ENCODE measurements around the gene SND1. TPM values are rescaled to one million over a fixed set of nuclear protein-coding genes. Genes with fewer than 3 reads are reported as not detected.

SND1 gene
- total RNA-seq, 4 donors from 2014 or later, result 84.2 to 98.8 (median 93.4) TPM

- no peak overlapping the region for H3K4me3 ChIP-seq
- TF ChIP-seq POLR2A (IDR thresholded peaks at IDR 0.05) (no peak), CTCF (IDR thresholded peaks at IDR 0.05) (no peak)
- peaks cover 0 to 98% (median 0%) of the 10 kb centered on the region in 3 donors for H3K36me3 ChIP-seq
- no peak for DNase-seq
- no peak overlapping the region for H3K27ac ChIP-seq
- WGBS, 2 donors, result 83 to 89% methylated on average over 2 of the region's 2 CpGs
- no peaks in the 10 kb centered on the region for H3K4me1 ChIP-seq
- intact Hi-C loops (cut with DNase I), result no loop called here
- no peaks in the 10 kb centered on the region for H3K9me3 ChIP-seq
- H3K27me3 ChIP-seq, result no peaks in the 10 kb centered on the region
These were observed 80.3 kb downstream of the SND1 start for GRCh38 chr7:127732306-127732705.

- intact Hi-C loops (cut with DNase I), result no loop called here
- 88 to 90% methylated on average over 3 of the region's 3 CpGs for WGBS, 2 donors
These were observed 82.0 kb downstream of the SND1 start for GRCh38 chr7:127733986-127734385.

GRCh38 chr7:127736511-127736910 lies 84.5 kb downstream of the SND1 start:
- Histone ChIP-seq H3K27me3 (no peaks in the 10 kb centered on the region), H3K9me3 (no peaks in the 10 kb centered on the region), H3K27ac (no peak overlapping the region), H3K36me3 (peaks cover 0 to 80% (median 0%) of the 10 kb centered on the region in 3 donors), H3K4me1 (no peaks in the 10 kb centered on the region), H3K4me3 (no peak overlapping the region)
- 91 to 94% methylated on average over 5 of the region's 5 CpGs for WGBS, 2 donors
- DNase-seq, result no peak
- intact Hi-C loops (cut with DNase I), result no loop called here
- no peak for TF ChIP-seq CTCF (IDR thresholded peaks at IDR 0.05)
- TF ChIP-seq POLR2A (IDR thresholded peaks at IDR 0.05), result no peak

More at GRCh38 chr7:127733986-127734385, 82.0 kb downstream of the SND1 start:
- no peak for TF ChIP-seq POLR2A (IDR thresholded peaks at IDR 0.05)
- TF ChIP-seq CTCF (IDR thresholded peaks at IDR 0.05), result no peak
- no peaks in the 10 kb centered on the region for H3K9me3 ChIP-seq
- no peak for DNase-seq
- H3K36me3 ChIP-seq, result peaks cover 0 to 97% (median 0%) of the 10 kb centered on the region in 3 donors
- H3K27ac ChIP-seq, result no peak overlapping the region
- no peak overlapping the region for H3K4me3 ChIP-seq
- H3K27me3 ChIP-seq, result no peaks in the 10 kb centered on the region
- no peaks in the 10 kb centered on the region for H3K4me1 ChIP-seq

GRCh38 chr7:127738859-127739258 lies 86.9 kb downstream of the SND1 start:
- Histone ChIP-seq H3K27me3 (no peaks in the 10 kb centered on the region), H3K36me3 (peaks cover 0 to 65% (median 0%) of the 10 kb centered on the region in 3 donors), H3K4me1 (no peaks in the 10 kb centered on the region), H3K4me3 (no peak overlapping the region), H3K27ac (no peak overlapping the region), H3K9me3 (no peaks in the 10 kb centered on the region)
- 78 to 95% methylated on average over 2 of the region's 2 CpGs for WGBS, 2 donors
- no peak for TF ChIP-seq CTCF (IDR thresholded peaks at IDR 0.05)
- TF ChIP-seq POLR2A (IDR thresholded peaks at IDR 0.05), result no peak
- intact Hi-C loops (cut with DNase I), result no loop called here
- DNase-seq, result no peak

GRCh38 chr7:127741764-127742375 lies 89.9 kb downstream of the SND1 start:
- WGBS, 2 donors, result 67 to 73% methylated on average over 3 of the region's 3 CpGs
- Histone ChIP-seq H3K9me3 (no peaks in the 10 kb centered on the region), H3K4me3 (no peak overlapping the region), H3K36me3 (peaks cover 0 to 44% (median 0%) of the 10 kb centered on the region in 3 donors), H3K27me3 (no peaks in the 10 kb centered on the region), H3K27ac (no peak overlapping the region), H3K4me1 (no peaks in the 10 kb centered on the region)
- intact Hi-C loops (cut with DNase I), result no loop called here
- DNase-seq, result no peak
- TF ChIP-seq POLR2A (IDR thresholded peaks at IDR 0.05), result no peak
- TF ChIP-seq CTCF (IDR thresholded peaks at IDR 0.05), result no peak

Measured in esophagus squamous epithelium (tissue), 5 donors.